Large intestine (tissue), 3 donors: Measurements from ENCODE around the gene SLC18A3. TPM values are rescaled to one million over a fixed set of nuclear protein-coding genes. Genes with fewer than 3 reads are reported as not detected.
A peak's percentile ranks its signal among the peaks of the same experiment; 100 is the strongest.

Experiments
- DNase-seq, 2 donors: peaks; one replicate each; pipeline versions ENCODE4 v3.0.0 to v3.0.0-alpha.2; 2013
- H3K27ac ChIP-seq: one replicate; pipeline ENCODE4 v1.5.1; 2013; ENCODE audit warnings: low read length
- H3K27me3 ChIP-seq: 2 replicates; pipeline ENCODE4 v1.6.1; 2013; ENCODE audit warnings: low read length; ENCODE audit not compliant: control insufficient read depth, insufficient read depth
- H3K36me3 ChIP-seq: 2 replicates; pipeline ENCODE4 v1.6.1; 2013; ENCODE audit warnings: low read length; ENCODE audit not compliant: control insufficient read depth, insufficient read depth
- H3K4me1 ChIP-seq: one replicate; pipeline ENCODE4 v1.6.1; 2013; ENCODE audit warnings: low read length; ENCODE audit not compliant: control insufficient read depth, insufficient read depth
- H3K4me3 ChIP-seq: one replicate; pipeline ENCODE4 v1.5.1; 2013; ENCODE audit warnings: low read length
- H3K9me3 ChIP-seq: one replicate; pipeline ENCODE4 v1.6.1; 2013; ENCODE audit warnings: mild to moderate bottlenecking, low read depth, low read length, moderate library complexity; ENCODE audit not compliant: control insufficient read depth
- WGBS: methylation state at CpG from one replicate; pipeline ENCODE4 v1.1.5; 2013; ENCODE audit warnings: low lambda C conversion rate; ENCODE audit not compliant: insufficient coverage; 5-methylcytosine and 5-hydroxymethylcytosine counted together
- polyA plus RNA-seq: library from polyadenylated mRNA; unstranded; fragments of 120-200 nt; gene quantifications from one replicate; pipeline ENCODE4 v1.2.1, GENCODE V29; 2013

The SLC18A3 gene
- polyA plus RNA-seq, 1 donor: 3.5 TPM

GRCh38 chr10:49651917-49652316 lies 41.8 kb downstream of the SLC18A3 start:
- Histone ChIP-seq H3K9me3 (no peaks in the 10 kb centered on the region), H3K36me3 (no peaks in the 10 kb centered on the region), H3K27ac (peak overlapping the region; percentile 68), H3K27me3 (no peaks in the 10 kb centered on the region), H3K4me3 (no peak overlapping the region), H3K4me1 (peaks cover 27% of the 10 kb centered on the region)
- WGBS: no CpG with 5 or more reads among the region's 2 CpGs
- DNase-seq: no peak

DNA sequence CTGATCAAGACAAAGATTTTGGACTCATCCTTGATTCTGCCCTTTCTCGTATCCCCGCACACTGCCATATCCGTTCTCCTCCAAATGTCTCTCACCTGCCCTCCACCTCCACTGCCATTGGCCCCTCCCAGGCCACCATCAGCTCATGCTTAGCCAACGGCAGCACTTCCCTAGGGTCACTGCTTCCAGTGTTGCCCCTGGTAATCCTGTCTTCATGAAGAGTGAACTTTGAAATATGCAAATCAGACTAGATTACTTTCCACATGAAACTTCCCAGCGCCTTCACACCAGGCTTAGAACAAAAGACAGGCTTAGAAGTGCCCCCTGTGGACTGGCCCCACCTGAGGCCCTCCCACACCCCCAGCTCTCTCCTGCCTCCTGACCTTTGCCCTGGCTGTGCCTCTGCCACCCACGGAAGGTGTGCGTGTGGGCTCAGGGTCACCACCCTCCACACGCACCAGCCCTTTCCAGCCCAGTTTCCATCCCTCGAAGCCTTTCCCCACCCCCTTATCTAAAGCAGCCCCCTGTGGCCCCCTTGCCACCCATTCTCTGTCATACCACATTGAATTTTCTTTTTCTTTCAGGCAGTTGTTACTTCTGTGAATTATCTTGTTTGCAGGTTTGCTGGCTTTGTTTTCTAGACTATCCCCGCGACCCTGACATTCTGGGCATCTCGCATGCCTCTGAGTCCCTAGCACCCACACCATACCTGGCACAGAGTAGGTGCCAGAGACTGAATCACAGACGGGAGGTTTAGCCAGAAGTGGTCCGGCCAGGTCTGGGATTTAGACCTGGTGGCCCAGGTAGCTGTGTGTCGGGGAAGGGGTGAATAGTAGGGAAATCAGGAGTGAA lies 42.5 kb downstream of the SLC18A3 start:
- H3K9me3 ChIP-seq: no peaks in the 10 kb centered on the region
- DNase-seq: peak; percentile 87 to 95
- H3K27ac ChIP-seq: peak overlapping the region; percentile 68
- peaks cover 27% of the 10 kb centered on the region for H3K4me1 ChIP-seq
- H3K27me3 ChIP-seq: no peaks in the 10 kb centered on the region
- WGBS: 100% methylated on average over 1 of the region's 15 CpGs
- no peaks in the 10 kb centered on the region for H3K36me3 ChIP-seq
- no peak overlapping the region for H3K4me3 ChIP-seq

DNA sequence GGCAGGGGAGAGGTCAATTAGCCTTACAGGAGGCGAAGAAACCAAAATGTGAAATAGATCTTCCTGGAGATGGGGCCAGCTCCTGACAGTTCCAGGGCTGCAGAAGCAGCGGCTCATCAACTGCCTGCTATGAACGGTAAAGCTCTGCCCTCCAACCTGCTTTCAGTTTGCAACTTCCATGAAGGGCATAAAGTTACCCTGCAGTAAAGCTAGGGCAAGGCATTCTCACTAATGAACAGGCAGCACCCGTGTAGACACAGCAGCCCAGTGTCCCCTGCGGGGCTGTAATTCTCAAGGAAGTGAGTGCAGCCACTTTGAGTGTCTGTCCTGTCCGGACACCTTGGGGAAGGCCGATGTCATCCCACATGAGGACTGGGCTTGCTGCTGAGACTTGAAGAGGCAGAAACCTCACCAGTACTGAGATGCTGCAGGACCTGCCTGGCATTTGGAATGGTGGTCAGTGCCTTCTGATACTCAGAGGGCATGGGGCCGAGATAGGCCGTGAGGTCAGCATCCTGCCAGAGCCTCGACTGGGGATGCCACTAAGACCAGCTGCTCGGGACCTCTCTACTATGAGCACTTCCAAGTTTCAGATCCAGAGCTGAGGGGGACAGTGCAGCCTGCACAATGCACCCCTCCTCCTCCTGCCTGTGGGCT lies 43.3 kb downstream of the SLC18A3 start:
- H3K4me1 ChIP-seq: peaks cover 27% of the 10 kb centered on the region
- H3K27me3 ChIP-seq: no peaks in the 10 kb centered on the region
- DNase-seq: peak in 1 of 2 donors; percentile 61
- no CpG with 5 or more reads among the region's 11 CpGs for WGBS
- no peaks in the 10 kb centered on the region for H3K9me3 ChIP-seq
- H3K4me3 ChIP-seq: no peak overlapping the region
- H3K27ac ChIP-seq: peak overlapping the region; percentile 68
- no peaks in the 10 kb centered on the region for H3K36me3 ChIP-seq

- no peak overlapping the region for H3K4me3 ChIP-seq
- H3K9me3 ChIP-seq: no peaks in the 10 kb centered on the region
- H3K4me1 ChIP-seq: peaks cover 27% of the 10 kb centered on the region
- no peak overlapping the region for H3K27ac ChIP-seq
- no peak for DNase-seq
- H3K36me3 ChIP-seq: no peaks in the 10 kb centered on the region
- WGBS: no CpG with 5 or more reads among the region's 5 CpGs
- no peaks in the 10 kb centered on the region for H3K27me3 ChIP-seq
Observed at GRCh38 chr10:49654036-49654693, 44.1 kb downstream of the SLC18A3 start.

DNA sequence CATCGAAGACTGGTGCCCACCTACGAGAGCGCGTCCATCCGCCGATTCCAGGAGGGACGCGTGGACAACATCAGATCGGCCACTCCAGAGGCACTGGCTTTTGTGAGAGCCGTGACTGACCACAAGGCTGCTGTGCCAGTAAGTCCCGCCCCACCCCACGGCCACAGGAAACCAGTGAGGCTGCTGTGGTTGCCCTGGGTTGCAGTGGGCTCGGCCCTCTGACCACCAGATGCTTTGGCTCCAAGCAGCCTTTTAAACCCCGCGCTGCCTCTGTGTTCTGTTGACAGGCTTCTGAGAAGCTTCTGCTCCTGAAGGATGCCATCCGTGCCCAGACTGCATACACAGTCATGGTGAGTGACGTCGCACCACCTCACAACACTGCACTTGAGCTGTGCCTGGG lies 45.0 kb downstream of the SLC18A3 start:
- Histone ChIP-seq H3K4me1 (peaks cover 27% of the 10 kb centered on the region), H3K4me3 (no peak overlapping the region), H3K9me3 (peaks cover 3% of the 10 kb centered on the region), H3K36me3 (no peaks in the 10 kb centered on the region), H3K27ac (no peak overlapping the region), H3K27me3 (no peaks in the 10 kb centered on the region)
- DNase-seq: no peak
- WGBS: no CpG with 5 or more reads among the region's 18 CpGs

GRCh38 chr10:49656845-49657493 lies 46.9 kb downstream of the SLC18A3 start:
- 100% methylated on average over 1 of the region's 9 CpGs for WGBS
- no peak for DNase-seq
- Histone ChIP-seq H3K9me3 (peaks cover 3% of the 10 kb centered on the region), H3K4me3 (no peak overlapping the region), H3K27ac (no peak overlapping the region), H3K4me1 (peaks cover 17% of the 10 kb centered on the region), H3K27me3 (no peaks in the 10 kb centered on the region), H3K36me3 (no peaks in the 10 kb centered on the region)

GRCh38 chr10:49657606-49658005 lies 47.5 kb downstream of the SLC18A3 start:
- Histone ChIP-seq H3K4me3 (no peak overlapping the region), H3K36me3 (no peaks in the 10 kb centered on the region), H3K9me3 (peaks cover 3% of the 10 kb centered on the region), H3K4me1 (peaks cover 12% of the 10 kb centered on the region), H3K27me3 (no peaks in the 10 kb centered on the region), H3K27ac (no peak overlapping the region)
- no peak for DNase-seq
- WGBS: no CpG with 5 or more reads among the region's 1 CpG

- H3K4me1 ChIP-seq: peaks cover 3% of the 10 kb centered on the region
- no peak overlapping the region for H3K4me3 ChIP-seq
- H3K27ac ChIP-seq: no peak overlapping the region
- no peaks in the 10 kb centered on the region for H3K27me3 ChIP-seq
- DNase-seq: peak; percentile 22 to 53
- 100% methylated on average over 1 of the region's 8 CpGs for WGBS
- peaks cover 3% of the 10 kb centered on the region for H3K9me3 ChIP-seq
- no peaks in the 10 kb centered on the region for H3K36me3 ChIP-seq
Observed at GRCh38 chr10:49661140-49661856, 51.2 kb downstream of the SLC18A3 start.
